ENCODE measurements around the gene HES5. TPM values are rescaled to one million over a fixed set of nuclear protein-coding genes. Genes with fewer than 3 reads are reported as not detected.

HES5 gene
- total and polyA plus RNA-seq, 2 of the 4 experiments (the other 2 are of a cell fraction) = not detected

DNA sequence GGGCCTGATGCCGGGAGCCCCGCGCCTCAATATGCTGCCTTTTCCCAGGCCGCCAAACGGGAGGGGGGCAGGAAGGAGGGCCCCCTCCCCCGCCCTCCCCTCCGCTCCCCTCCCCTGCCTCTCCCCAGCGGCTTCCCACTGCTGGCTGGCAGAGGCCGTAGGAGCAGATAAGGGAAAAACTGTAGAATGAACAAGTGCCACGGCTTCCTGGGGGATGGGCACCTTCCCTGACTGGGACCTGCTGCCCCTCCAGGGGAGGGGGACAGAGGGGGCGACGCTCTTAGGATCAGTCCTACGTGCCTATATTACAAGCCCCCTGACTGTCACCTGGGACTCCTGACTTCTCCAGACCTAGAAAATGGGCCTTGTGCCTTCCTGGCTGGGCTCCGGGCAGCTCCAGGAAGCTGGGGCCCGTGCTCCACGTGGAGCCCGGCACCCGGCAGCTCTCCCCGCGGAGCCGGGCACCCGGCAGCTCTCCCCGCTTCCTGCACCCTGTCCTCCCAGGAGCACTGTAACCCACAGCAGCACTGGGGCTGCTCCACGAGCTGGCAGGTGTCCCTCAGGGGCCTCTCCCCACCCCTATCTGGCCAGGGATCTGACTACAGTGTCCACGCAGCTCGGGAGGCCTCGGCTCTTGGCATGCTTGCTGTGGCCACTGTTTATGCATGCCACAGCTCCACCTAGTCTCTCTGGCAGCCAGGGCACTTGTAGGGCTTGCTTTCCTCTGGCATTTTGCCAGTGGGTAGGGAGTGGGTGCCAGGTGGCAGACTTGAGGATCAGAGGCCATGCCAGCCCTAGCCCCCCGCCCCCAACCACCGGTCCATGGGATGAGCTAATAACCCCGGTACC, 674 bp upstream of the HES5 start:
- no peak overlapping the region for H4K91ac ChIP-seq (ENCODE audit: insufficient read depth, low read depth, low read length)
- H3K14ac ChIP-seq (replicated peaks; ENCODE audit: low read depth, low read length) = no peak overlapping the region
- peaks cover 0 to 2% of the 10 kb centered on the region in 2 experiments; a peak in 1 of 4 replicates for H3K79me1 ChIP-seq (ENCODE audit: low read depth in 1 of 2, low read length in 2 of 2)
- intact Hi-C loops (cut with micrococcal nuclease) = no loop called here
- in situ Hi-C loops (cut with MboI; ENCODE audit: low sequenced_read_pairs) = loop anchor here (25.0 kb wide), 1 partner anchor 343 kb away; the partner anchor contains the start of gene FAAP20
- H3K36me3 ChIP-seq (ENCODE audit: control insufficient read depth, insufficient read depth, low read length) = no peaks in the 10 kb centered on the region
- H3K4ac ChIP-seq (ENCODE audit: low read depth, low read length) = no peak overlapping the region
- H2AK9ac ChIP-seq (replicated peaks; ENCODE audit: low read depth, low read length, poor library complexity) = peak overlapping the region; percentile 24
- no peak overlapping the region for H3K23ac ChIP-seq (ENCODE audit: low read depth, low read length)
- no peak overlapping the region for H2AFZ ChIP-seq (replicated peaks; ENCODE audit: low read length, poor library complexity)
- POLR2A ChIA-PET (ENCODE audit: unreplicated experiment) = no interaction called here
- no peak overlapping the region for H3K4me2 ChIP-seq (ENCODE audit: low read depth, low read length)
- H3K56ac ChIP-seq (ENCODE audit: extremely low read depth, insufficient read depth, low read length) = no peak overlapping the region
- H2BK5ac ChIP-seq (ENCODE audit: low read depth, low read length, poor library complexity, severe bottlenecking) = no peak overlapping the region
- no peak overlapping the region for H3K27ac ChIP-seq (ENCODE audit: insufficient read depth, low read length)
- BruUV-seq (replicated peaks) = no TSS peak
- no peak overlapping the region for H3K18ac ChIP-seq (ENCODE audit: low read depth, low read length)
- H3K27me3 ChIP-seq (ENCODE audit: control insufficient read depth, insufficient read depth, low read length) = peaks cover 23% of the 10 kb centered on the region; the same call in 1 of the 2 replicates
- no peak overlapping the region for H4K5ac ChIP-seq (ENCODE audit: low read depth, low read length)
- no peak overlapping the region for H2BK20ac ChIP-seq (ENCODE audit: low read depth, low read length)
- peaks cover 3% of the 10 kb centered on the region; the same call in 1 of the 2 replicates for H4K20me1 ChIP-seq (ENCODE audit: insufficient read depth, low read length)
- H3K9me1 ChIP-seq (ENCODE audit: insufficient read depth, low read length) = peaks cover 6% of the 10 kb centered on the region
- peaks cover 17% of the 10 kb centered on the region for H3K4me1 ChIP-seq (ENCODE audit: control insufficient read depth, insufficient read depth, low read length)
- H4K8ac ChIP-seq (ENCODE audit: low read depth in 2 of 2, low read length in 2 of 2) = no peak overlapping the region
- H3K9ac ChIP-seq (ENCODE audit: low read depth, low read length) = no peak overlapping the region
- dilution Hi-C loops (cut with HindIII; ENCODE audit: low sequenced_read_pairs, unreplicated experiment) = no loop called here
- ATAC-seq (ENCODE audit: low read depth) = no peak
- CTCF ChIA-PET = no interaction called here
- no peak overlapping the region for H2BK15ac ChIP-seq (ENCODE audit: low read depth, low read length)
- H2AK5ac ChIP-seq (ENCODE audit: low read depth, low read length) = no peak overlapping the region
- H3K4me3 ChIP-seq (ENCODE audit: insufficient read depth, low read depth, low read length) = no peak overlapping the region
- H2BK120ac ChIP-seq (ENCODE audit: low read depth, low read length) = no peak overlapping the region
- DNase-seq = no peak
- WGBS, 2 experiments (ENCODE audit: extremely low coverage in 2 of 2, insufficient read length in 1 of 2) = 40% methylated on average over 2 of the region's 30 CpGs; no CpG with 5 or more reads in 1 of the 2 experiments
- H3K9me3 ChIP-seq (ENCODE audit: control insufficient read depth, insufficient read depth, low read length) = no peaks in the 10 kb centered on the region
- TF ChIP-seq POLR2A (IDR thresholded peaks at IDR 0.05; ENCODE audit: low read depth, low read length) (no peak), CEBPB (IDR thresholded peaks at IDR 0.05; ENCODE audit: low read depth, low read length) (no peak), RCOR1 (IDR thresholded peaks at IDR 0.05; ENCODE audit: insufficient replicate concordance, low read length) (no peak), MAZ (IDR thresholded peaks at IDR 0.05; ENCODE audit: borderline replicate concordance, low read depth, low read length) (no peak), BHLHE40 (IDR thresholded peaks at IDR 0.05; ENCODE audit: low read depth, low read length) (no peak), NFE2L2 (IDR thresholded peaks at IDR 0.05; ENCODE audit: low read depth, low read length) (no peak), RAD21 (IDR thresholded peaks at IDR 0.05; ENCODE audit: low read length) (no peak), CHD1 (IDR thresholded peaks at IDR 0.05; ENCODE audit: low read depth, low read length) (no peak), USF2 (IDR thresholded peaks at IDR 0.05; ENCODE audit: low read depth, low read length) (no peak), MXI1 (IDR thresholded peaks at IDR 0.05; ENCODE audit: borderline replicate concordance, low read depth, low read length) (no peak), MAFK (IDR thresholded peaks at IDR 0.05; ENCODE audit: low read depth, low read length) (no peak), SMC3 (IDR thresholded peaks at IDR 0.05; ENCODE audit: low read depth, low read length) (no peak), FOS (IDR thresholded peaks at IDR 0.05; ENCODE audit: low read depth, low read length) (no peak), RFX5 (IDR thresholded peaks at IDR 0.05; ENCODE audit: low read depth, low read length) (no peak)
- TF ChIP-seq, protein P1, sequence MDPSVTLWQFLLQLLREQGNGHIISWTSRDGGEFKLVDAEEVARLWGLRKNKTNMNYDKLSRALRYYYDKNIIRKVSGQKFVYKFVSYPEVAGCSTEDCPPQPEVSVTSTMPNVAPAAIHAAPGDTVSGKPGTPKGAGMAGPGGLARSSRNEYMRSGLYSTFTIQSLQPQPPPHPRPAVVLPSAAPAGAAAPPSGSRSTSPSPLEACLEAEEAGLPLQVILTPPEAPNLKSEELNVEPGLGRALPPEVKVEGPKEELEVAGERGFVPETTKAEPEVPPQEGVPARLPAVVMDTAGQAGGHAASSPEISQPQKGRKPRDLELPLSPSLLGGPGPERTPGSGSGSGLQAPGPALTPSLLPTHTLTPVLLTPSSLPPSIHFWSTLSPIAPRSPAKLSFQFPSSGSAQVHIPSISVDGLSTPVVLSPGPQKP (IDR thresholded peaks at IDR 0.05; ENCODE audit: borderline replicate concordance, low read depth, low read length) = no peak
